MM.1S (cell line): ENCODE results near the gene PIP4K2A.

ENCODE experiments used
- EZH2 ChIP-seq: fragments of 300-600 bp; sonication (generic); optimal IDR thresholded peaks from 2 replicates; pipeline ENCODE3; 2017; ENCODE audit warnings: low read depth, mild to moderate bottlenecking, antibody characterized with exemption, low read length, mixed read lengths
- EZH2phosphoT487 ChIP-seq: fragments of 300-600 bp; sonication (generic); IDR thresholded peaks from 2 replicates; pipeline ENCODE4 v1.6.1; 2018; ENCODE audit warnings: antibody characterized with exemption, low read length
- TF ChIP-seq, protein P1 (sequence below): fragments of 300-600 bp; sonication (generic); IDR thresholded peaks from 2 replicates; pipeline ENCODE4 v1.5.1; 2016; ENCODE audit warnings: antibody characterized with exemption, low read length, mixed read lengths

- TF ChIP-seq EZH2 (no peak), EZH2phosphoT487 (no peak)
- TF ChIP-seq, protein P1, sequence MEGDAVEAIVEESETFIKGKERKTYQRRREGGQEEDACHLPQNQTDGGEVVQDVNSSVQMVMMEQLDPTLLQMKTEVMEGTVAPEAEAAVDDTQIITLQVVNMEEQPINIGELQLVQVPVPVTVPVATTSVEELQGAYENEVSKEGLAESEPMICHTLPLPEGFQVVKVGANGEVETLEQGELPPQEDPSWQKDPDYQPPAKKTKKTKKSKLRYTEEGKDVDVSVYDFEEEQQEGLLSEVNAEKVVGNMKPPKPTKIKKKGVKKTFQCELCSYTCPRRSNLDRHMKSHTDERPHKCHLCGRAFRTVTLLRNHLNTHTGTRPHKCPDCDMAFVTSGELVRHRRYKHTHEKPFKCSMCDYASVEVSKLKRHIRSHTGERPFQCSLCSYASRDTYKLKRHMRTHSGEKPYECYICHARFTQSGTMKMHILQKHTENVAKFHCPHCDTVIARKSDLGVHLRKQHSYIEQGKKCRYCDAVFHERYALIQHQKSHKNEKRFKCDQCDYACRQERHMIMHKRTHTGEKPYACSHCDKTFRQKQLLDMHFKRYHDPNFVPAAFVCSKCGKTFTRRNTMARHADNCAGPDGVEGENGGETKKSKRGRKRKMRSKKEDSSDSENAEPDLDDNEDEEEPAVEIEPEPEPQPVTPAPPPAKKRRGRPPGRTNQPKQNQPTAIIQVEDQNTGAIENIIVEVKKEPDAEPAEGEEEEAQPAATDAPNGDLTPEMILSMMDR = no peak
Measured at GRCh38 chr10:22553452-22553995, 160.9 kb downstream of the PIP4K2A start.
